CD14-positive monocyte (primary cell): Measurements from ENCODE around the gene PAPPA2. TPM values are rescaled to one million over a fixed set of nuclear protein-coding genes. Genes with fewer than 3 reads are reported as not detected.
"Not testable (repeated sequence)": the region's sequence is repeated elsewhere in the genome, so short reads cannot be mapped to it uniquely, and the experiment has no call there.

Experiments
- DNase-seq, 3 donors: peaks; one replicate each; pipeline ENCODE4 v3.0.0-alpha.2; 2011 to 2022
- H2AFZ ChIP-seq: 2 replicates; pipeline ENCODE4 v1.6.0; 2012; ENCODE audit warnings: mild to moderate bottlenecking, low read depth, low read length, inconsistent platforms; ENCODE audit not compliant: insufficient read depth, poor library complexity, severe bottlenecking
- H3K27ac ChIP-seq, 2 donors: 1 replicate in 1 of 2; 2 replicates in 1 of 2; pipeline ENCODE4 v1.5.1; 2012 to 2013; ENCODE audit warnings: low read length in 2 of 2, control low read depth in 1 of 2, inconsistent platforms in 1 of 2, low read depth in 1 of 2, mild to moderate bottlenecking in 1 of 2
- H3K27me3 ChIP-seq, 2 donors: one replicate each; pipeline versions ENCODE4 v1.6.0 to v1.6.1; 2011 to 2013; ENCODE audit warnings: low read length in 2 of 2; ENCODE audit not compliant: control insufficient read depth in 2 of 2, insufficient read depth in 2 of 2
- H3K36me3 ChIP-seq, 2 donors: replicated peaks in 1 of 2; 1 replicate in 1 of 2; 2 replicates in 1 of 2; pipeline versions ENCODE4 v1.5.1 to v1.6.1; 2012 to 2013; ENCODE audit warnings: low read length in 2 of 2, control low read depth in 1 of 2, inconsistent platforms in 1 of 2, mild to moderate bottlenecking in 1 of 2; ENCODE audit not compliant: insufficient read depth in 2 of 2, control insufficient read depth in 1 of 2
- H3K4me1 ChIP-seq, 2 donors: 1 replicate in 1 of 2; 2 replicates in 1 of 2; pipeline versions ENCODE4 v1.5.1 to v1.6.1; 2012 to 2013; ENCODE audit warnings: low read length in 2 of 2, control low read depth in 1 of 2, inconsistent platforms in 1 of 2, mild to moderate bottlenecking in 1 of 2, moderate library complexity in 1 of 2; ENCODE audit not compliant: insufficient read depth in 2 of 2, control insufficient read depth in 1 of 2
- H3K4me2 ChIP-seq: replicated peaks from 2 replicates; pipeline ENCODE3; 2012; ENCODE audit warnings: low read length, moderate library complexity, mild to moderate bottlenecking; ENCODE audit not compliant: poor library complexity, severe bottlenecking; ENCODE audit errors: extremely low read depth
- H3K4me3 ChIP-seq, 3 experiments: fragments of 200-600 bp in 1 of 3; sonication (generic) in 1 of 3; replicated peaks in 1 of 3; 1 replicate in 2 of 3; 2 replicates in 1 of 3; pipeline ENCODE4 v1.5.1; 2011 to 2013; ENCODE audit warnings: low read length in 3 of 3, mild to moderate bottlenecking in 3 of 3, control low read depth in 2 of 3, low read depth in 2 of 3, inconsistent platforms in 1 of 3, moderate library complexity in 1 of 3
- H3K79me2 ChIP-seq: 2 replicates; pipeline ENCODE4 v1.6.0; 2012; ENCODE audit warnings: mild to moderate bottlenecking, control low read depth, inconsistent platforms, low read length, moderate library complexity; ENCODE audit not compliant: insufficient read depth
- H3K9ac ChIP-seq: 2 replicates; pipeline ENCODE4 v1.6.0; 2017; ENCODE audit warnings: low read length, mild to moderate bottlenecking; ENCODE audit not compliant: insufficient read depth, poor library complexity, severe bottlenecking
- H3K9me3 ChIP-seq, 2 donors: replicated peaks in 1 of 2; 1 replicate in 1 of 2; 2 replicates in 1 of 2; pipeline versions ENCODE4 v1.5.1 to v1.6.1; 2012 to 2013; ENCODE audit warnings: low read length in 2 of 2, control low read depth in 1 of 2; ENCODE audit not compliant: control insufficient read depth in 1 of 2, insufficient read depth in 1 of 2
- H4K20me1 ChIP-seq: 2 replicates; pipeline ENCODE4 v1.6.0; 2012; ENCODE audit warnings: mild to moderate bottlenecking, low read length, control low read depth, moderate library complexity; ENCODE audit not compliant: insufficient read depth
- H3K27ac Mint-ChIP-seq, 7 donors: one replicate each; pipeline ENCODE4 v1.8.0; 2020; ENCODE audit warnings: mild to moderate bottlenecking in 7 of 7, mixed read lengths in 7 of 7, moderate library complexity in 6 of 7, inconsistent platforms in 2 of 7
- H3K27me3 Mint-ChIP-seq, 3 donors: one replicate each; pipeline ENCODE4 v1.8.0; 2021 to 2022; ENCODE audit warnings: low read depth in 3 of 3, mild to moderate bottlenecking in 3 of 3, mixed read lengths in 3 of 3, moderate library complexity in 3 of 3, inconsistent platforms in 1 of 3
- H3K36me3 Mint-ChIP-seq, 2 donors: one replicate each; pipeline ENCODE4 v1.8.0; 2020; ENCODE audit warnings: mixed read lengths in 2 of 2, inconsistent platforms in 1 of 2, mild to moderate bottlenecking in 1 of 2
- H3K4me1 Mint-ChIP-seq: one replicate; pipeline ENCODE4 v1.8.0; 2020; ENCODE audit warnings: mild to moderate bottlenecking, mixed read lengths
- H3K4me3 Mint-ChIP-seq, 2 donors: one replicate each; pipeline ENCODE4 v1.8.0; 2020; ENCODE audit warnings: mild to moderate bottlenecking in 2 of 2, mixed read lengths in 2 of 2, moderate library complexity in 1 of 2
- H3K9me3 Mint-ChIP-seq, 7 donors: one replicate each; pipeline ENCODE4 v1.8.0; 2020 to 2022; ENCODE audit warnings: mixed read lengths in 7 of 7, mild to moderate bottlenecking in 6 of 7, moderate library complexity in 6 of 7, inconsistent platforms in 2 of 7
- WGBS: methylation state at CpG from one replicate; pipeline ENCODE4 v1.1.5; 2013; ENCODE audit warnings: missing lambda C conversion rate; ENCODE audit not compliant: insufficient coverage; 5-methylcytosine and 5-hydroxymethylcytosine counted together
- intact Hi-C, 2 donors: fragments of 100-400 bp; cut with micrococcal nuclease; formaldehyde crosslinking; loops; one replicate each; pipeline versions ENCODE4 v1.15.0 to v1.15.1; 2023
- polyA plus RNA-seq, 3 donors: library from polyadenylated mRNA; depleted of rRNA in 1 of 3; unstranded in 2 of 3; stranded (reverse) in 1 of 3; fragments of 300-500 nt in 2 of 3; fragments of >200 nt in 1 of 3; fragmentation: Illumina TruSeq in 2 of 3; gene quantifications; 1 replicate in 2 of 3; 2 replicates in 1 of 3; pipeline ENCODE4 v1.2.3, GENCODE V29; 2012 to 2021
- TF ChIP-seq, protein P1 (sequence below): fragments of 200-600 bp; IDR thresholded peaks from one replicate; pipeline ENCODE4 v1.8.0; 2022; ENCODE audit warnings: antibody characterized with exemption, mild to moderate bottlenecking

PAPPA2 gene
- polyA plus RNA-seq, 3 donors, result not detected

- Histone ChIP-seq H4K20me1 (no peaks in the 10 kb centered on the region), H3K27ac (no peak overlapping the region), H3K36me3 (no peaks in the 10 kb centered on the region), H3K9ac (no peak overlapping the region), H3K27me3 (no peaks in the 10 kb centered on the region), H3K4me3 (no peak overlapping the region), H2AFZ (no peak overlapping the region), H3K79me2 (no peaks in the 10 kb centered on the region), H3K9me3 (no peaks in the 10 kb centered on the region), H3K4me1 (no peaks in the 10 kb centered on the region), H3K4me2 (no peak overlapping the region)
- DNase-seq, result no peak
- 92% methylated on average over 3 of the region's 4 CpGs for WGBS
- no peaks in the 10 kb centered on the region for H3K9me3 Mint-ChIP-seq
- intact Hi-C loops, result loop anchor here in 1 of 2 donors (5.0 kb wide), 1 partner anchor 322 kb away; no protein-coding TSS in a partner anchor
- H3K4me3 Mint-ChIP-seq, result no peak overlapping the region
- peak overlapping the region in 1 of 7 donors; percentile 27 for H3K27ac Mint-ChIP-seq
- H3K36me3 Mint-ChIP-seq, result no peaks in the 10 kb centered on the region
- TF ChIP-seq, protein P1, sequence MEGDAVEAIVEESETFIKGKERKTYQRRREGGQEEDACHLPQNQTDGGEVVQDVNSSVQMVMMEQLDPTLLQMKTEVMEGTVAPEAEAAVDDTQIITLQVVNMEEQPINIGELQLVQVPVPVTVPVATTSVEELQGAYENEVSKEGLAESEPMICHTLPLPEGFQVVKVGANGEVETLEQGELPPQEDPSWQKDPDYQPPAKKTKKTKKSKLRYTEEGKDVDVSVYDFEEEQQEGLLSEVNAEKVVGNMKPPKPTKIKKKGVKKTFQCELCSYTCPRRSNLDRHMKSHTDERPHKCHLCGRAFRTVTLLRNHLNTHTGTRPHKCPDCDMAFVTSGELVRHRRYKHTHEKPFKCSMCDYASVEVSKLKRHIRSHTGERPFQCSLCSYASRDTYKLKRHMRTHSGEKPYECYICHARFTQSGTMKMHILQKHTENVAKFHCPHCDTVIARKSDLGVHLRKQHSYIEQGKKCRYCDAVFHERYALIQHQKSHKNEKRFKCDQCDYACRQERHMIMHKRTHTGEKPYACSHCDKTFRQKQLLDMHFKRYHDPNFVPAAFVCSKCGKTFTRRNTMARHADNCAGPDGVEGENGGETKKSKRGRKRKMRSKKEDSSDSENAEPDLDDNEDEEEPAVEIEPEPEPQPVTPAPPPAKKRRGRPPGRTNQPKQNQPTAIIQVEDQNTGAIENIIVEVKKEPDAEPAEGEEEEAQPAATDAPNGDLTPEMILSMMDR, result no peak
- peaks cover 0 to 6% (median 2%) of the 10 kb centered on the region in 3 donors for H3K27me3 Mint-ChIP-seq
- no peaks in the 10 kb centered on the region for H3K4me1 Mint-ChIP-seq
Measured at GRCh38 chr1:176560681-176561080, 97.7 kb downstream of the PAPPA2 start.

- intact Hi-C loops, result loop anchor here in 1 of 2 donors (5.0 kb wide), 1 partner anchor 321 kb away; no protein-coding TSS in a partner anchor
- H3K4me1 ChIP-seq, H3K9me3 Mint-ChIP-seq, H2AFZ ChIP-seq, H3K4me3 Mint-ChIP-seq, H3K4me2 ChIP-seq, H3K27me3 ChIP-seq, H3K4me3 ChIP-seq, H3K27me3 Mint-ChIP-seq, H3K36me3 ChIP-seq, H3K27ac Mint-ChIP-seq, H3K9me3 ChIP-seq, H3K27ac ChIP-seq, DNase-seq, H4K20me1 ChIP-seq, H3K9ac ChIP-seq, H3K79me2 ChIP-seq, H3K36me3 Mint-ChIP-seq, H3K4me1 Mint-ChIP-seq: not testable (repeated sequence)
- no CpG with 5 or more reads among the region's 7 CpGs for WGBS
Measured at GRCh38 chr1:176561761-176562160, 98.8 kb downstream of the PAPPA2 start.
